SIG-M5 (cell line): Measurements from ENCODE around the gene GNAZ.

Experiments used
- DNase-seq: peaks from one replicate; lab custom pipeline; 2025; lab: John Stamatoyannopoulos, UW

Gene GNAZ

GRCh38 chr22:23155143-23155542 is 84.8 kb downstream of the GNAZ start:
- no peak for DNase-seq

DNA sequence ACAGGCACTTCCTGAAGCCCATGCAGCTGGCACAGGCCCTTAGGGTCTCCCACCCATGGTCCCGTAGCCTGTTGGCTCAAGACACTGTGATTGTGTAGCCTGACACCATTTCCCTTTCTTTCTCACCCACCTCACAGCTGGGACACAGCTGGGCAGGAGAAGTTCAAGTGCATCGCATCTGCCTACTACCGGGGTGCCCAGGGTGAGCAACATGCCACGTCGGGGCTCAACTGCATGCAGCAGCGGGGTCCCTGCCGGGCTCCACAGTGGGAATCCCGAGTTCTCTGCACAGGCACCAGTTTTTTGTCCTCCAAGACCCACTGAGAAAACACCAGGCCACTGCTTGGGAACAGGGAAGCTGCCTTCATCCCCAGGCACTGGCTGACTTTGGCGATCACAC is 85.5 kb downstream of the GNAZ start:
- no peak for DNase-seq

- no peak for DNase-seq
Measured at GRCh38 chr22:23156286-23156685, 86.0 kb downstream of the GNAZ start.

DNA sequence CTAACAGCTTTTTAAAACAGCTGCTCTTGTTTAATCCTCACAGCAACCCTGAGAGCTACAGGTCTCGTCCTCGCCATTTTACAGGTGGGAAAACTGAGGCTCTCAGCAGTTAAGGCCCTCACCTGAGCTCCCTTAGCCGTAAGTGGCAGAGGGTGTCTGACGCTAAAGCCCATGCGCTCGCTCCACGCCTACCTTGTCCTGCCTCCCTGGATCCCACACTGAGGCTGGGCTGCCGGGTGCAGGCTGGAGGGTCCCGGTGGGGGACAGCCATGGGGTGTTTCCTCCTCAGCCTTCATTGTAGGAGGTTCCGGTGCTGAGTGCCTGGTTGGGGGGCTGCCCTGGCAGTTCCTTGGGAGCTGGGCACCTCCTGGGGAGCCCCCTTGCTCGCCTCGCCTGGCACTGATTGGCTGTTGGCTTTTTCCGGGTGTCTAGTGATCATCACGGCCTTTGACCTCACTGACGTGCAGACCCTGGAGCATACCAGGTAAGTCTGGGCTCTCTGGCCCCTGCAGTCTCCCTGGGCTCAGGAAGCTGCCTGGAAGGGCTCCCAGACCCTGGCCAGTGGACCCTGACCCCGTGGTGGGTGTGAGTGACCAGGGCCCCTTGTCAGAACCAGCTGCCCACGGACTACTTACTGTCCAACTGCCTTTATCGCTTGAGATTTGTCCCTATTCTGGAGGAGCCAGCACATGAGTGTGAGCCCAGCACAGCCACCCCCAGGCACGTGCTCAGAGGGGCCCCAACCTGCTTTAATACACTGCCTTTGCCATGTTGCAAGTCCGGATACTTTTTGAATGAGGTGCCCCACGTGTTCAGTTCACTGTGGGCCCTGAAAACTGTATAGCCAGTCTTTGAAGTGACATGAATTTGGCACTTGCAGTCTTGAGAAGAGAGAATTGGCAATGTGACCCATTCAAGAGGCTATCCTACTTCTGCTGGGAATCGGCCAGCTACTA is 87.5 kb downstream of the GNAZ start:
- DNase-seq = no peak

GRCh38 chr22:23158516-23159290 is 88.4 kb downstream of the GNAZ start:
- no peak for DNase-seq

GRCh38 chr22:23159291-23159630 is 88.9 kb downstream of the GNAZ start:
- DNase-seq = no peak

GRCh38 chr22:23161029-23161428 is 90.7 kb downstream of the GNAZ start:
- DNase-seq = no peak

- DNase-seq = no peak
Measured at GRCh38 chr22:23161574-23161973, 91.3 kb downstream of the GNAZ start.

DNA sequence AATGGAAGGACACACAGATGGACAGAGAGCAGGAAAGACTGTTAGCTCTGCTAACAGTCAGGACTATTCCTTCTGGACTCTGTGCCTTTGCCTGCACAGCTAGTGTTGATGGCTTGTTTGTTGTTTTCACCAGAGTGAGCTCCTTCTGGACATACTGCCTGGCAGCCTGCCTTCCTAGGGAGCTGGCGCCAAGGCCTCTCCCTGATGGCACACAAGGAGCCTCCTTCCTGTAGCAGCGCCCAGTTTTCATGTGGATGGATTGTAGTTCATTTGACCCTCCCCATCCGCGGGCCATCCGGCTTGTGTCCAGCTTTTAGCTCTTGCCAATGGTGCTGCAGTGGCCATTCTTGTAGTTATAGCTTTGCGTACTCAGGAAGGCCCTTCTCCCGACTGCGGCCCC is 93.3 kb downstream of the GNAZ start:
- no peak for DNase-seq

GRCh38 chr22:23164091-23164490 is 93.8 kb downstream of the GNAZ start:
- DNase-seq = no peak

GRCh38 chr22:23166042-23166831 is 95.9 kb downstream of the GNAZ start:
- DNase-seq = no peak

DNA sequence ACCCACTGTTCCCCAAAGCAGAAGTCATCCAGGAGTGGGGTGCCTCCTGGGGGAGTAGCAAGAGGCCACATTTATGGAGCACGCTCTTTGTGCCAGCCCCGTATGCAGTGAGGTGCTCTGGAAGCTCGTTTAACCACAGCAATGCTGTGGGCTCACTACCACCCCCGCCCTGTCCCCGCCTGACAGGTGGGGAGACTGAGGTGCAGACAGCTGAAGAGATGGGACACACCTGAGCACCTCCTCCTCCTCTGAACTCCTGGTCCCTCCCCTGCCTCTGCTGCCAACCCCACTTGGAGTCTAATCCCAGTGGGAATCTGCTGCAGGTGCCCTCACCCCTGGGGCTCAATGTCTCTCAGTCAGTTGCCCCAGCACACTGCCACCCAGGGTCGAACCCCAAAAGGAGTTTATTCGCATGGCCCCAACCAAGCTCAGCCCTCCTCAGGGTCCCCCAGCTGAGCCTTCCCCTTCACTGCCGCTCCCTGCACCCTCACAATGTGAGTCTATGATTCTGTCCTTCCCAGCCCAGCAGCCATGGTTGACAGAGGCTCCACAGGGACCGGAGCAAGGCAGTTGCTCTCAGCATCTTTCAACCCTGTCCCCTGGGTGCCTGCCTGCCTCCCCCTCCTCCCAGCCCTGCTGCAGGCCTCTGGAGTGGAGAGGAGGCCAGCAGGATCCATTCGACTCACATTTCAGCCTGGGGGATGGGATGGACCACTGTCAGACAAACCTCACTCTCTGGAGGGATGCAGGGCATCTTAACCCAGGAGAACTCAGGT is 96.7 kb downstream of the GNAZ start:
- DNase-seq = no peak

- DNase-seq = no peak
Measured at GRCh38 chr22:23168391-23169042, 98.2 kb downstream of the GNAZ start.

GRCh38 chr22:23169043-23169406 is 98.7 kb downstream of the GNAZ start:
- no peak for DNase-seq
